Frontal cortex (tissue), 4 donors: ENCODE data around the gene CBX8. TPM values are rescaled to one million over a fixed set of nuclear protein-coding genes. Genes with fewer than 3 reads are reported as not detected.
A peak's percentile ranks its signal among the peaks of the same experiment; 100 is the strongest.
"Not testable (repeated sequence)": the region's sequence is repeated elsewhere in the genome, so short reads cannot be mapped to it uniquely, and the experiment has no call there.

Experiments used
- DNase-seq, 2 donors: peaks; one replicate each; pipeline ENCODE4 v3.0.0; 2012; ENCODE audit warnings: low spot score in 2 of 2
- FAIRE-seq: peaks from 2 replicates; lab custom pipeline; 2012; peaks lifted over from hg19 to GRCh38; lab: Jason Lieb, UNC
- total RNA-seq: library from RNA; depleted of rRNA; stranded (reverse); fragments of >200 nt; gene quantifications from one replicate; pipeline ENCODE4 v1.2.3, GENCODE V29; 2014
- donor health status: control.
- donor health status: control.
- donor health status: control.

Gene CBX8
- total RNA-seq, 1 donor from 2014 or later, result 7.7 TPM

- DNase-seq, result no peak
- FAIRE-seq, result no peak
Observed at GRCh38 chr17:79784353-79785016, 12.4 kb downstream of the CBX8 start.

- no peak for DNase-seq
- no peak for FAIRE-seq
Observed at GRCh38 chr17:79783891-79784290, 13.0 kb downstream of the CBX8 start.

- DNase-seq, result peak in 1 of 2 donors; percentile 24
- no peak for FAIRE-seq
Observed at GRCh38 chr17:79781736-79782575, 14.9 kb downstream of the CBX8 start.

- FAIRE-seq (no peak), DNase-seq (no peak)
Observed at GRCh38 chr17:79781012-79781650, 15.7 kb downstream of the CBX8 start.

- FAIRE-seq (no peak), DNase-seq (peak in 1 of 2 donors; percentile 27)
Observed at GRCh38 chr17:79779661-79780365, 17.1 kb downstream of the CBX8 start.

GRCh38 chr17:79779084-79779529 lies 17.8 kb downstream of the CBX8 start:
- DNase-seq, result peak in 1 of 2 donors; percentile 22
- FAIRE-seq, result no peak

GRCh38 chr17:79778504-79779083 lies 18.3 kb downstream of the CBX8 start:
- DNase-seq, result peak in 1 of 2 donors; percentile 31
- FAIRE-seq, result no peak

DNA sequence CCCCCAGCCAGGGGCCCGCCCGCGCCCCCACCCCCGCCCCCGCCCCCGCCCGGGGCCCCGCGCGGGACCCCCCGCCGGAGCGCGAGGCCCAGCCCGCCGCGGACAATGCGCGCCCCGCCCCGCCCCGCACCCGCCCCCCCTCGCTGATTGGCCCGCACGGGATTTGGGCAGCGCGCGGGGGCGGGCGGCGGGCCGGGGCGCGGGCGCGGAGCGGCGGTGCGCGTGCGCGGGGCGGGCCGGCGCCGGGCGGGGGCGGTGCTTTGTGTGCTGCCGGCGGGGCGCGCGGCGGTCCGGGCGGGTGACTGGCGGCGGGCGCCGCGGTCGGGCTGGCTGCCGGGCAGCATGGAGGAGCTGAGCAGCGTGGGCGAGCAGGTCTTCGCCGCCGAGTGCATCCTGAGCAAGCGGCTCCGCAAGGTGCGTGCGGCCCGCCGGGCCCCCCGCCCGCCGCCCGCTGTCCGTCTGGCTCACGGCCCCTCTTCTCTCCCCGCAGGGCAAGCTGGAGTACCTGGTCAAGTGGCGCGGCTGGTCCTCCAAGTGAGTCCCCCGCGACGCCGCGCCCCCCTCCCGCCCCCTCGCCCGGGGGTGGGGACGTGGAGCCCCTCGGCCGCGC lies 18.9 kb downstream of the CBX8 start, which contains the start of gene CBX2:
TSS of gene CBX2 (plus strand) at position 255 of the 610 bp plus-strand sequence. CDS start at position 343, 88 bp downstream.
- DNase-seq (peak; percentile 97 to 98), FAIRE-seq (no peak)

DNA sequence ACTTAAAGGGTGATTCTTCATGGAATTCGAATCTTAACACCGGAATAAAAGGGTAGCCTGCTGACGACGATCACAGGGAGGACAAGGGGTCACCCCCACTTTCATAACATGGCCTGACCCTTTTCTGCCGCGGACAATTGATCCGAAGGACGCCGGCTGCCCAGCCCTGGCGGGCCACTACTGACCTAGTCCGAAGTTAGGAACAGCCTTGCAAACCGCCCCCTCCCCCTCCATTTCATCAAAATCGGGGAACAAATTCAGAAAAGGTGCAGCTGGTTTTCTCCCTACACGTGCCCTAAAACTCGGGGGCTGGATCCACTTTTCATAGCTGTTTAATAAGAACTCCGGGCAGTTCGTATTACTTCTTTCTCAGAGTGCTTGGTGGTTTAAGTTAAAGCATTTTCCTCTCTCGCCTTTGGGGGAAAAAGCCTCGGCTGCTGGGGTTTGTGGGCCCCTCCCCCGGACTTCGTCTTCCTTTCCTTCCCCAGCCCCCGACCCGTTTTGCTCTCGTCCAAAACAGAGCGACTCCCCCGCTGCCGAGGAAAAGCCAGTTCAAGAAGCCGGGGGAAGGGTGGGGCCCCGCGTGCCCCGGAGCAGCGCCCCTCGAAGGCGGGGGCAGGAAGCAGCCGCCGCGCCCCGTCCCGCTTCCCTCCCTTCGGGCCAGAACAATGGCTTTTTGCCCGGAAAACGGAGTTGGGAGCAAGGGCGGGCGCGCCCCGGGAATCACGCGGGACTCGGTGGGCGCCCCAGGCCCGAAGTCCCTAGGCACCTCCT lies 19.6 kb downstream of the CBX8 start:
- peak in 1 of 2 donors; percentile 41 for DNase-seq
- no peak for FAIRE-seq

- no peak for DNase-seq
- no peak for FAIRE-seq
Observed at GRCh38 chr17:79776376-79777119, 20.3 kb downstream of the CBX8 start.

- DNase-seq (no peak), FAIRE-seq (no peak)
Observed at GRCh38 chr17:79775632-79776031, 21.2 kb downstream of the CBX8 start.

GRCh38 chr17:79774561-79774975 lies 22.3 kb downstream of the CBX8 start:
- FAIRE-seq (no peak), DNase-seq (no peak)

- DNase-seq, FAIRE-seq: not testable (repeated sequence)
Observed at GRCh38 chr17:79772726-79773125, 24.2 kb downstream of the CBX8 start.

DNA sequence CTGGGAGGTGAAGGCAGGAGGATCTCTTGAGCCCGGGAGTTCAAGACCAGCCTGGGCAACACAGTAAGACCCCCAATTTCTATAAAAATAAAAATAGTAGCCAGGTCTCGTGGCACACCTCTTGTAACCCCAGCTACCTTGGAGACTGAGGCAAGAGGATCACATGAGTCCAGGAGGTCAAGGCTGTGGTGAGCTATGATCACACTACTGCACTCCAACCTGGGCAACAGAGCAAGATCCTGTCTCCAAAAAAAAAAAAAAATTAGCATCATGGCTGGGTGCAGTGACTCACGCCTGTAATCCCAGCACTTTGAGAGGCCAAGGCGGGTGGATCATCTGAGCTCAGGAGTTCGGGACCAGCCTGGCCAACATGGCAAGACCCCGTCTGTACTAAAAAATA lies 25.6 kb downstream of the CBX8 start:
- FAIRE-seq (no peak), DNase-seq (no peak)

DNA sequence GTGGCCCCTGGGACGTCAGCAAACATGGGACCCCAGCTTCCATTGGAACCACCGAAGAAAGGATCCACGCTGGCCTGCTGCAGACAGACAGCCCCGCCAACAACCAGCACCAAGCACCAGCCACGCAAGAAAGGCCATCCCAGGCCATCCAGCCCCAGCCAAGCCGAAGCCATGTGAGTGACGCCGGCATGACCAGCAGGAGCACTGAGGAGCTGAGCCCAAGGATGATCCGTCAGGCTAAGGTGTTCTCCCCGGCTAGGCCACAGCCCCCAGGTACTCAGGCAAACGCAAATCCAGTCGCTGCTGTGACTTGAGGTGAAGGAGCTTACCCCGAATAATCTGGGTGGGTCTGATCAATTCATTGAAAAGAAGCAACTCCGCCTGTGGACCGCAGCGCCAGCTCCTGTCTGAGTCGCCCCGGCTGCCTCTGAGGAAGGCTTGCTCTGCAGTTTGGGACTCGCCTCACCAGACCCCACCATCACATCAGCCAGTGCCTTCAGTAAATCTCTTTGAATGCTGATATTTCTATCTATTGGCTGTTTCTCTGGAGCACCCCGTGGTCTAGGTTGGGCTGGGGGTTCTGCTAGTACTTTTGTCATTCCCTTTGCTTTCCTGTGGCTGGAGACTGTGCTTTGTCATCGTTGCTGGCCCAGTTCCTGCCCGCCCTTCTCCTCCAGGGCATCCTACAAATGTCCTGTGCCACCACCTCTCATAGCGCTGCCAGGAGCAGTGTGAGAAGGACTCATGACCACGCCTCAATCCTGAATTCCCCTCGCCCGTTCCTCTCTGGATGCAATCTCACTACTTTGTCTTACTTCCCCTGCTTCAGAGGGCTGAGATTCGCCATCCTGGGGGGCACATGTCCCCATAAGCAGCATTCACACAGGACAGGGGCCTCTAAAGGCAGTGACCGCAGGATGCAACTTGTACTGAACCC lies 27.0 kb downstream of the CBX8 start:
- no peak for FAIRE-seq

GRCh38 chr17:79765708-79766107 lies 31.2 kb downstream of the CBX8 start:
- DNase-seq (no peak), FAIRE-seq (no peak)

More for the DNA sequence above, 27.0 kb downstream of the CBX8 start:
- DNase-seq, result no peak
